IMR-90 (cell line): ENCODE measurements around the gene GLRX3. TPM values are rescaled to one million over a fixed set of nuclear protein-coding genes. Genes with fewer than 3 reads are reported as not detected.

Experiments used
- ATAC-seq: fragments of 200-7000 bp; cut with Tn5 transposase; 2 replicates; pipeline ENCODE4 v1.9.1; 2020; ENCODE audit warnings: low read depth, mild to moderate bottlenecking, moderate library complexity
- BruUV-seq: library from RNA; stranded (reverse); fragments of 400-500 nt; replicated peaks from 2 replicates; lab custom pipeline; 2021; lab: Mats Ljungman, UMichigan
- CTCF ChIA-PET: fragments of 300-600 bp; formaldehyde crosslinking; extraction: SDS; loops from one replicate; lab custom pipeline; 2021; ENCODE audit warnings: antibody characterized with exemption; lab: Yijun Ruan, JAX
- POLR2A ChIA-PET: fragments of 300-600 bp; sonication (Branson Sonifier 250); formaldehyde crosslinking; loops from one replicate; lab custom pipeline; 2022; ENCODE audit warnings: antibody characterized with exemption; ENCODE audit not compliant: unreplicated experiment; lab: Charles Lee
- DNase-seq: peaks from one replicate; pipeline ENCODE4 v3.0.0; 2013
- H2AFZ ChIP-seq: replicated peaks from 2 replicates; pipeline ENCODE3; 2013; ENCODE audit warnings: low read length, mild to moderate bottlenecking; ENCODE audit not compliant: poor library complexity
- H2AK5ac ChIP-seq: 2 replicates; pipeline ENCODE4 v1.6.1; 2013; ENCODE audit warnings: low read depth, low read length, inconsistent platforms
- H2AK9ac ChIP-seq: replicated peaks from 2 replicates; pipeline ENCODE3; 2013; ENCODE audit warnings: mild to moderate bottlenecking, low read depth, low read length, moderate library complexity; ENCODE audit not compliant: poor library complexity
- H2BK120ac ChIP-seq: 2 replicates; pipeline ENCODE4 v1.6.1; 2013; ENCODE audit warnings: low read depth, low read length, inconsistent platforms
- H2BK15ac ChIP-seq: 3 replicates; pipeline ENCODE4 v1.6.1; 2013; ENCODE audit warnings: low read depth, low read length, inconsistent platforms
- H2BK20ac ChIP-seq: 2 replicates; pipeline ENCODE4 v1.6.1; 2013; ENCODE audit warnings: low read depth, mild to moderate bottlenecking, inconsistent platforms, low read length, moderate library complexity
- H2BK5ac ChIP-seq: 2 replicates; pipeline ENCODE4 v1.6.1; 2013; ENCODE audit warnings: mild to moderate bottlenecking, low read depth, low read length, inconsistent platforms; ENCODE audit not compliant: poor library complexity, severe bottlenecking
- H3K14ac ChIP-seq: replicated peaks from 2 replicates; pipeline ENCODE4 v1.6.1; 2013; ENCODE audit warnings: low read depth, low read length, inconsistent platforms
- H3K18ac ChIP-seq: 2 replicates; pipeline ENCODE4 v1.6.1; 2013; ENCODE audit warnings: low read depth, low read length, control low read depth
- H3K23ac ChIP-seq: 2 replicates; pipeline ENCODE4 v1.6.1; 2013; ENCODE audit warnings: low read depth, low read length, inconsistent platforms
- H3K27ac ChIP-seq: 2 replicates; pipeline ENCODE4 v1.5.1; 2013; ENCODE audit warnings: mild to moderate bottlenecking, control low read depth, low read length; ENCODE audit not compliant: insufficient read depth
- H3K27me3 ChIP-seq: 2 replicates; pipeline ENCODE4 v1.6.1; 2013; ENCODE audit warnings: low read length; ENCODE audit not compliant: control insufficient read depth, insufficient read depth
- H3K36me3 ChIP-seq: 2 replicates; pipeline ENCODE4 v1.6.1; 2013; ENCODE audit warnings: low read length, mixed read lengths; ENCODE audit not compliant: control insufficient read depth, insufficient read depth
- H3K4ac ChIP-seq: 2 replicates; pipeline ENCODE4 v1.6.1; 2013; ENCODE audit warnings: low read depth, low read length, inconsistent platforms
- H3K4me1 ChIP-seq: 2 replicates; pipeline ENCODE4 v1.6.1; 2013; ENCODE audit warnings: low read length, mixed read lengths; ENCODE audit not compliant: control insufficient read depth, insufficient read depth
- H3K4me2 ChIP-seq: 2 replicates; pipeline ENCODE4 v1.6.1; 2013; ENCODE audit warnings: low read depth, mild to moderate bottlenecking, control low read depth, low read length, moderate library complexity
- H3K4me3 ChIP-seq: 2 replicates; pipeline ENCODE4 v1.5.1; 2013; ENCODE audit warnings: low read depth, mild to moderate bottlenecking, control low read depth, low read length, moderate library complexity; ENCODE audit not compliant: insufficient read depth
- H3K56ac ChIP-seq: 2 replicates; pipeline ENCODE4 v1.6.1; 2013; ENCODE audit warnings: low read length, inconsistent platforms; ENCODE audit not compliant: insufficient read depth; ENCODE audit errors: extremely low read depth
- H3K79me1 ChIP-seq, 2 experiments: 2 replicates each; pipeline ENCODE4 v1.6.1; 2013; ENCODE audit warnings: low read length in 2 of 2, inconsistent platforms in 1 of 2, low read depth in 1 of 2
- H3K9ac ChIP-seq: 2 replicates; pipeline ENCODE4 v1.6.1; 2013; ENCODE audit warnings: low read depth, low read length, control low read depth
- H3K9me1 ChIP-seq: 2 replicates; pipeline ENCODE4 v1.6.1; 2013; ENCODE audit warnings: low read length, inconsistent platforms; ENCODE audit not compliant: insufficient read depth
- H3K9me3 ChIP-seq: 2 replicates; pipeline ENCODE4 v1.6.1; 2013; ENCODE audit warnings: low read length; ENCODE audit not compliant: control insufficient read depth, insufficient read depth
- H4K20me1 ChIP-seq: 2 replicates; pipeline ENCODE4 v1.6.1; 2013; ENCODE audit warnings: low read length, inconsistent platforms; ENCODE audit not compliant: insufficient read depth
- H4K5ac ChIP-seq: 2 replicates; pipeline ENCODE4 v1.6.1; 2013; ENCODE audit warnings: mild to moderate bottlenecking, low read depth, low read length, control low read depth
- H4K8ac ChIP-seq, 2 experiments: 2 replicates each; pipeline ENCODE4 v1.6.1; 2013; ENCODE audit warnings: low read depth in 2 of 2, low read length in 2 of 2, control low read depth in 1 of 2, inconsistent platforms in 1 of 2
- H4K91ac ChIP-seq: 2 replicates; pipeline ENCODE4 v1.6.1; 2013; ENCODE audit warnings: low read depth, low read length, inconsistent platforms; ENCODE audit not compliant: insufficient read depth
- BHLHE40 ChIP-seq: fragments of 150-350 bp; IDR thresholded peaks from 2 replicates; pipeline ENCODE4 v1.6.1; 2016; ENCODE audit warnings: mild to moderate bottlenecking, low read depth, low read length
- CEBPB ChIP-seq: IDR thresholded peaks from 2 replicates; pipeline ENCODE4 v1.6.1; 2012; ENCODE audit warnings: low read depth, low read length, improper control_type of control experiment
- FOS ChIP-seq: fragments of 150-350 bp; IDR thresholded peaks from 2 replicates; pipeline ENCODE4 v1.6.1; 2016; ENCODE audit warnings: low read depth, low read length
- MAFK ChIP-seq: IDR thresholded peaks from 2 replicates; pipeline ENCODE4 v1.6.1; 2012; ENCODE audit warnings: low read depth, low read length, improper control_type of control experiment
- MAZ ChIP-seq: IDR thresholded peaks from 2 replicates; pipeline ENCODE4 v1.6.1; 2012; ENCODE audit warnings: low read depth, mild to moderate bottlenecking, low read length, improper control_type of control experiment, moderate library complexity, borderline replicate concordance
- NFE2L2 ChIP-seq: fragments of 150-350 bp; IDR thresholded peaks from 2 replicates; pipeline ENCODE4 v1.6.1; 2016; ENCODE audit warnings: low read depth, mild to moderate bottlenecking, low read length
- POLR2A ChIP-seq: IDR thresholded peaks from 2 replicates; pipeline ENCODE4 v1.6.1; 2012; ENCODE audit warnings: mild to moderate bottlenecking, low read depth, low read length
- RAD21 ChIP-seq: IDR thresholded peaks from 2 replicates; pipeline ENCODE4 v1.6.1; 2012; ENCODE audit warnings: low read length, improper control_type of control experiment
- RFX5 ChIP-seq: IDR thresholded peaks from 2 replicates; pipeline ENCODE4 v1.8.0; 2012; ENCODE audit warnings: low read depth, mild to moderate bottlenecking, low read length, moderate library complexity
- WGBS, 2 experiments: methylation state at CpG; one replicate each; pipeline versions ENCODE4 v1.1.5 to v1.1.7; 2013; ENCODE audit warnings: missing lambda C conversion rate in 2 of 2; ENCODE audit not compliant: insufficient read length in 1 of 2; ENCODE audit errors: extremely low coverage in 2 of 2; 5-methylcytosine and 5-hydroxymethylcytosine counted together
- dilution Hi-C: fragments of 300-500 bp; cut with HindIII; formaldehyde crosslinking; loops from one replicate; pipeline ENCODE4 v1.14.3; 2018; ENCODE audit warnings: low sequenced_read_pairs; ENCODE audit not compliant: unreplicated experiment
- in situ Hi-C: fragments of 300-500 bp; cut with MboI; formaldehyde crosslinking; loops from 3 replicates; pipeline ENCODE4 v1.14.3; 2019; ENCODE audit warnings: low sequenced_read_pairs, inconsistent platforms, mixed read lengths
- intact Hi-C: fragments of 100-400 bp; cut with micrococcal nuclease; formaldehyde crosslinking; loops from 2 replicates; pipeline ENCODE4 v1.10.0; 2022
- polyA plus RNA-seq, 3 experiments: library from polyadenylated mRNA; depleted of rRNA; stranded (reverse); fragments of >200 nt; gene quantifications; 2 replicates each; pipeline ENCODE4 v1.2.3, GENCODE V29; 2012; ENCODE audit warnings: low replicate concordance in 1 of 3
- total RNA-seq: library from RNA; depleted of rRNA; stranded (reverse); fragments of >200 nt; gene quantifications from 2 replicates; pipeline ENCODE4 v1.2.3, GENCODE V29; 2012
- TF ChIP-seq, protein P1 (sequence below): fragments of 150-350 bp; IDR thresholded peaks from 2 replicates; pipeline ENCODE4 v1.6.1; 2016; ENCODE audit warnings: low read depth, mild to moderate bottlenecking, low read length, moderate library complexity, borderline replicate concordance

The GLRX3 gene
- total and polyA plus RNA-seq, 2 of the 4 experiments (the other 2 are of a cell fraction) = 78.7 to 81.7 TPM

DNA sequence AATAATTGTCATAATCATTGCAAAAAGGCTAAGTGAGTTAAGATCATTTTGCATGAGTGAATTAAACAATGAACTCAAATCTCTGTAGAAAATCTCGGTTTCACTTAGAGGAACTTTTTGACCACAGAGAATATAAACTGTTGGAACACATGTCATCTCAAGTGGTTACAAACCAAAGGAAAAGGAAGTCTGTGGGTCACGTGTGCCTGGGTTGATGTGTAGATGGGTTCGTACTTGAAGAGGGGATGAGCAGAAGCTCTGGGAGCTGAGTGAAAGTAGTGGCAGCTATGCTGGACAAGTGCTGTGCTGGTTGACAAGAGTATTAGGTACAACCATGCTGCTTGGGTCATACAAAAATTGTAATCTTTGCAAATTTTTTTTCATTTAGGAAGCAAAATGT is 35.0 kb downstream of the GLRX3 start:
- in situ Hi-C loops = no loop called here
- no peak for TF ChIP-seq NFE2L2
- TF ChIP-seq RFX5 = no peak
- TF ChIP-seq, protein P1, sequence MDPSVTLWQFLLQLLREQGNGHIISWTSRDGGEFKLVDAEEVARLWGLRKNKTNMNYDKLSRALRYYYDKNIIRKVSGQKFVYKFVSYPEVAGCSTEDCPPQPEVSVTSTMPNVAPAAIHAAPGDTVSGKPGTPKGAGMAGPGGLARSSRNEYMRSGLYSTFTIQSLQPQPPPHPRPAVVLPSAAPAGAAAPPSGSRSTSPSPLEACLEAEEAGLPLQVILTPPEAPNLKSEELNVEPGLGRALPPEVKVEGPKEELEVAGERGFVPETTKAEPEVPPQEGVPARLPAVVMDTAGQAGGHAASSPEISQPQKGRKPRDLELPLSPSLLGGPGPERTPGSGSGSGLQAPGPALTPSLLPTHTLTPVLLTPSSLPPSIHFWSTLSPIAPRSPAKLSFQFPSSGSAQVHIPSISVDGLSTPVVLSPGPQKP = no peak
- TF ChIP-seq POLR2A = no peak
- TF ChIP-seq RAD21 = no peak
- no peak for TF ChIP-seq CEBPB
- TF ChIP-seq MAFK = no peak
- TF ChIP-seq MAZ = no peak
- no peak for TF ChIP-seq FOS
- no peak for TF ChIP-seq BHLHE40
- H2BK15ac ChIP-seq = no peak overlapping the region
- no peak overlapping the region for H2AK9ac ChIP-seq
- POLR2A ChIA-PET = no interaction called here
- H3K36me3 ChIP-seq = peaks cover 29% of the 10 kb centered on the region
- no peak overlapping the region for H2BK5ac ChIP-seq
- peaks cover 13 to 20% of the 10 kb centered on the region in 2 experiments; a peak in 3 of 4 replicates for H3K79me1 ChIP-seq
- H3K9me1 ChIP-seq = peaks cover 6% of the 10 kb centered on the region; the same call in 1 of the 2 replicates
- no TSS peak for BruUV-seq
- H3K14ac ChIP-seq = no peak overlapping the region
- WGBS, 2 experiments = 94% methylated on average over 2 of the region's 3 CpGs; no CpG with 5 or more reads in 1 of the 2 experiments
- H2BK120ac ChIP-seq = no peak overlapping the region
- CTCF ChIA-PET = no interaction called here
- H4K5ac ChIP-seq = no peak overlapping the region
- H2AFZ ChIP-seq = no peak overlapping the region
- H3K9me3 ChIP-seq = no peaks in the 10 kb centered on the region
- dilution Hi-C loops = no loop called here
- H3K18ac ChIP-seq = no peak overlapping the region
- no peak overlapping the region for H3K27ac ChIP-seq
- H3K4me3 ChIP-seq = no peak overlapping the region
- no peak overlapping the region for H4K91ac ChIP-seq
- no peak overlapping the region for H3K23ac ChIP-seq
- ATAC-seq (no peak), DNase-seq (no peak)
- no peak overlapping the region for H3K4me2 ChIP-seq
- no peak overlapping the region for H3K56ac ChIP-seq
- intact Hi-C loops = no loop called here
- H3K9ac ChIP-seq = no peak overlapping the region
- no peaks in the 10 kb centered on the region for H3K27me3 ChIP-seq
- H2AK5ac ChIP-seq = no peak overlapping the region
- H4K8ac ChIP-seq = no peak overlapping the region
- peaks cover 2% of the 10 kb centered on the region; the same call in 1 of the 2 replicates for H3K4me1 ChIP-seq
- no peaks in the 10 kb centered on the region; the same call in 1 of the 2 replicates for H4K20me1 ChIP-seq
- no peak overlapping the region for H2BK20ac ChIP-seq
- no peak overlapping the region for H3K4ac ChIP-seq
